H9 (cell line): ENCODE data around the gene DNAAF5. TPM values are rescaled to one million over a fixed set of nuclear protein-coding genes. Genes with fewer than 3 reads are reported as not detected.

Experiments used
- DNase-seq: peaks from one replicate; pipeline ENCODE4 v3.0.0-alpha.2; 2017
- H2AFZ ChIP-seq: one replicate; pipeline ENCODE4 v1.6.1; 2013; ENCODE audit warnings: mild to moderate bottlenecking, low read length, control low read depth, moderate library complexity
- H2AK5ac ChIP-seq: 2 replicates; pipeline ENCODE4 v1.6.1; 2013; ENCODE audit warnings: low read length, control low read depth, mixed read lengths; ENCODE audit not compliant: insufficient read length
- H2BK120ac ChIP-seq: one replicate; pipeline ENCODE4 v1.6.1; 2013; ENCODE audit warnings: low read depth, mild to moderate bottlenecking, low read length, control low read depth, inconsistent platforms; ENCODE audit not compliant: poor library complexity, severe bottlenecking
- H2BK12ac ChIP-seq: 2 replicates; pipeline ENCODE4 v1.6.1; 2013; ENCODE audit warnings: low read length, control low read depth, mixed read lengths, low read depth; ENCODE audit not compliant: insufficient read length
- H2BK15ac ChIP-seq: 2 replicates; pipeline ENCODE4 v1.6.1; 2013; ENCODE audit warnings: low read depth, low read length, control low read depth
- H2BK20ac ChIP-seq: one replicate; pipeline ENCODE4 v1.6.1; 2013; ENCODE audit warnings: low read depth, mild to moderate bottlenecking, low read length, control low read depth, inconsistent platforms; ENCODE audit not compliant: poor library complexity, severe bottlenecking
- H2BK5ac ChIP-seq: 2 replicates; pipeline ENCODE4 v1.6.1; 2013; ENCODE audit warnings: low read length, control low read depth, mixed read lengths; ENCODE audit not compliant: insufficient read length
- H3K14ac ChIP-seq: 2 replicates; pipeline ENCODE4 v1.6.1; 2013; ENCODE audit warnings: low read length, control low read depth; ENCODE audit not compliant: insufficient read depth
- H3K18ac ChIP-seq: 2 replicates; pipeline ENCODE4 v1.6.1; 2013; ENCODE audit warnings: low read depth, mild to moderate bottlenecking, mixed read lengths, low read length, control low read depth; ENCODE audit not compliant: insufficient read length
- H3K23ac ChIP-seq: 2 replicates; pipeline ENCODE4 v1.6.1; 2013; ENCODE audit warnings: low read length, control low read depth, mixed read lengths, low read depth; ENCODE audit not compliant: insufficient read length
- H3K23me2 ChIP-seq: 2 replicates; pipeline ENCODE4 v1.6.1; 2013; ENCODE audit warnings: low read depth, mild to moderate bottlenecking, mixed read lengths, low read length, control low read depth; ENCODE audit not compliant: insufficient read length, poor library complexity, severe bottlenecking
- H3K27ac ChIP-seq: 2 replicates; pipeline ENCODE4 v1.5.1; 2013; ENCODE audit warnings: low read length, control low read depth, mixed read lengths, low read depth; ENCODE audit not compliant: insufficient read length
- H3K27me3 ChIP-seq: 2 replicates; pipeline ENCODE4 v1.6.1; 2013; ENCODE audit warnings: low read length, control low read depth, inconsistent platforms; ENCODE audit not compliant: insufficient read depth
- H3K4ac ChIP-seq: 2 replicates; pipeline ENCODE4 v1.6.1; 2013; ENCODE audit warnings: low read depth, mild to moderate bottlenecking, control low read depth, inconsistent platforms, low read length, moderate library complexity
- H3K4me1 ChIP-seq: 2 replicates; pipeline ENCODE4 v1.6.1; 2013; ENCODE audit warnings: low read length, control low read depth, inconsistent platforms; ENCODE audit not compliant: insufficient read depth
- H3K4me2 ChIP-seq: 2 replicates; pipeline ENCODE4 v1.6.1; 2013; ENCODE audit warnings: low read length, control low read depth, mixed read lengths; ENCODE audit not compliant: insufficient read length, insufficient read depth
- H3K56ac ChIP-seq: 2 replicates; pipeline ENCODE4 v1.6.1; 2013; ENCODE audit warnings: low read depth, mild to moderate bottlenecking, mixed read lengths, low read length, control low read depth; ENCODE audit not compliant: insufficient read length
- H3K79me1 ChIP-seq: 2 replicates; pipeline ENCODE4 v1.6.1; 2013; ENCODE audit warnings: low read depth, mild to moderate bottlenecking, moderate library complexity, low read length, control low read depth, inconsistent platforms; ENCODE audit not compliant: insufficient read depth, poor library complexity, severe bottlenecking
- H3K79me2 ChIP-seq: 2 replicates; pipeline ENCODE4 v1.6.1; 2013; ENCODE audit warnings: low read length, control low read depth, inconsistent platforms; ENCODE audit not compliant: insufficient read depth
- H3K9ac ChIP-seq: 2 replicates; pipeline ENCODE4 v1.6.1; 2013; ENCODE audit warnings: low read length, control low read depth, mixed read lengths; ENCODE audit not compliant: insufficient read length; ENCODE audit errors: extremely low read depth
- H3K9me3 ChIP-seq: one replicate; pipeline ENCODE4 v1.6.1; 2013; ENCODE audit warnings: low read depth, low read length, inconsistent platforms; ENCODE audit not compliant: control insufficient read depth
- H3T11ph ChIP-seq: one replicate; pipeline ENCODE4 v1.6.1; 2013; ENCODE audit warnings: mild to moderate bottlenecking, low read length, control low read depth, inconsistent platforms
- H4K20me1 ChIP-seq: one replicate; pipeline ENCODE4 v1.6.1; 2013; ENCODE audit not compliant: control insufficient read depth, insufficient read length, insufficient read depth
- H4K5ac ChIP-seq: 2 replicates; pipeline ENCODE4 v1.6.1; 2013; ENCODE audit warnings: low read depth, mild to moderate bottlenecking, mixed read lengths, low read length, control low read depth; ENCODE audit not compliant: insufficient read length
- H4K8ac ChIP-seq: replicated peaks from 2 replicates; pipeline ENCODE4 v1.6.1; 2013; ENCODE audit warnings: low read length, control low read depth, mixed read lengths, low read depth; ENCODE audit not compliant: insufficient read length
- H4K91ac ChIP-seq: 2 replicates; pipeline ENCODE4 v1.6.1; 2013; ENCODE audit warnings: low read depth, mild to moderate bottlenecking, moderate library complexity, mixed read lengths, low read length, control low read depth; ENCODE audit not compliant: insufficient read length
- H3K27ac Mint-ChIP-seq, 3 experiments: 2 replicates in 2 of 3; 3 replicates in 1 of 3; pipeline ENCODE4 v1.8.0; 2020 to 2021; ENCODE audit warnings: mixed read lengths in 3 of 3, mild to moderate bottlenecking in 1 of 3, moderate library complexity in 1 of 3
- H3K27me3 Mint-ChIP-seq: 2 replicates; pipeline ENCODE4 v1.8.0; 2021; ENCODE audit warnings: low read depth, mild to moderate bottlenecking, moderate library complexity, mixed read lengths
- H3K36me3 Mint-ChIP-seq, 3 experiments: 2 replicates in 2 of 3; 3 replicates in 1 of 3; pipeline ENCODE4 v1.8.0; 2020 to 2021; ENCODE audit warnings: low read depth in 3 of 3, mixed read lengths in 3 of 3; ENCODE audit not compliant: insufficient read depth in 1 of 3
- H3K4me1 Mint-ChIP-seq, 2 experiments: 2 replicates each; pipeline ENCODE4 v1.8.0; 2020; ENCODE audit warnings: mixed read lengths in 2 of 2
- H3K4me3 Mint-ChIP-seq, 2 experiments: 2 replicates in 1 of 2; 3 replicates in 1 of 2; pipeline ENCODE4 v1.8.0; 2020 to 2021; ENCODE audit warnings: mild to moderate bottlenecking in 2 of 2, mixed read lengths in 2 of 2, moderate library complexity in 1 of 2
- H3K9me3 Mint-ChIP-seq, 2 experiments: 2 replicates in 1 of 2; 3 replicates in 1 of 2; pipeline ENCODE4 v1.8.0; 2020; ENCODE audit warnings: mild to moderate bottlenecking in 2 of 2, mixed read lengths in 2 of 2, moderate library complexity in 1 of 2
- WGBS: extraction: QIAGEN DNeasy Blood & Tissue Kit; methylation state at CpG from one replicate; pipeline ENCODE4 v1.1.7; 2013; ENCODE audit warnings: missing lambda C conversion rate, low lambda C conversion rate, mixed read lengths; ENCODE audit not compliant: insufficient read length; ENCODE audit errors: extremely low coverage; 5-methylcytosine and 5-hydroxymethylcytosine counted together
- total RNA-seq: library from RNA; stranded (reverse); gene quantifications from 2 replicates; pipeline ENCODE4 v1.2.1, GENCODE V29; 2021
- TF ChIP-seq, protein P1 (sequence below): fragments of 200-600 bp; sonication (generic); conservative IDR thresholded peaks from 3 replicates; pipeline ENCODE4 v1.8.0; 2021; ENCODE audit warnings: antibody characterized with exemption, mild to moderate bottlenecking

DNAAF5 gene
- total RNA-seq, 1 experiment from 2014 or later: 43.5 TPM

DNA sequence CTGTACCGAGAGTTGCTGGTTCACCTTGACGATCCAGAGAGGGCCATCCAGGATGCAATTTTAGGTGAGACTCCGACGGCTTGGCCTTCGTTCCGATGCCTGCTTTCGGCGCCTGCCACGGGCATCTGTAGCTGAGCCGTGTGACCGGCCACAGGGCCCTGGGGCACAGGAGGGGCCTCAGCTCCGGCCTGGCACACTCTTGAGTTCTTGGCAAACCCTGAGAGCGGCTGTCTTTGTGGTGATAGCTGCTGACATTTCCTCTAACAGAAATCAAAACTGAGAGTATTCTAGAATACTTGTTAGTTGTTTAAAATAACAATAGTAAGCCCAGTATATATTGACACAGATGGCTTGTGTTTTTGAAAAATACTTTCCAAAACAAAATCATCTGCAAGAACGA, 53.6 kb downstream of the DNAAF5 start:
- TF ChIP-seq, protein P1, sequence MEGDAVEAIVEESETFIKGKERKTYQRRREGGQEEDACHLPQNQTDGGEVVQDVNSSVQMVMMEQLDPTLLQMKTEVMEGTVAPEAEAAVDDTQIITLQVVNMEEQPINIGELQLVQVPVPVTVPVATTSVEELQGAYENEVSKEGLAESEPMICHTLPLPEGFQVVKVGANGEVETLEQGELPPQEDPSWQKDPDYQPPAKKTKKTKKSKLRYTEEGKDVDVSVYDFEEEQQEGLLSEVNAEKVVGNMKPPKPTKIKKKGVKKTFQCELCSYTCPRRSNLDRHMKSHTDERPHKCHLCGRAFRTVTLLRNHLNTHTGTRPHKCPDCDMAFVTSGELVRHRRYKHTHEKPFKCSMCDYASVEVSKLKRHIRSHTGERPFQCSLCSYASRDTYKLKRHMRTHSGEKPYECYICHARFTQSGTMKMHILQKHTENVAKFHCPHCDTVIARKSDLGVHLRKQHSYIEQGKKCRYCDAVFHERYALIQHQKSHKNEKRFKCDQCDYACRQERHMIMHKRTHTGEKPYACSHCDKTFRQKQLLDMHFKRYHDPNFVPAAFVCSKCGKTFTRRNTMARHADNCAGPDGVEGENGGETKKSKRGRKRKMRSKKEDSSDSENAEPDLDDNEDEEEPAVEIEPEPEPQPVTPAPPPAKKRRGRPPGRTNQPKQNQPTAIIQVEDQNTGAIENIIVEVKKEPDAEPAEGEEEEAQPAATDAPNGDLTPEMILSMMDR: no peak
- H3K9ac ChIP-seq: no peak overlapping the region
- no peak overlapping the region for H2BK20ac ChIP-seq
- H2BK15ac ChIP-seq: no peak overlapping the region
- H3K4ac ChIP-seq: no peak overlapping the region
- H3K79me2 ChIP-seq: no peaks in the 10 kb centered on the region
- Mint-ChIP-seq H3K36me3 (peaks cover 42 to 77% (median 77%) of the 10 kb centered on the region in 3 experiments; a peak in 6 of 7 replicates), H3K4me3 (no peak overlapping the region), H3K9me3 (no peaks in the 10 kb centered on the region), H3K4me1 (no peaks in the 10 kb centered on the region), H3K27me3 (no peaks in the 10 kb centered on the region; the same call in 1 of the 2 replicates), H3K27ac (no peak overlapping the region)
- H3K14ac ChIP-seq: no peak overlapping the region
- H4K20me1 ChIP-seq: no peaks in the 10 kb centered on the region
- no CpG with 5 or more reads among the region's 14 CpGs for WGBS
- no peak overlapping the region for H3K56ac ChIP-seq
- no peak overlapping the region for H4K91ac ChIP-seq
- H2AK5ac ChIP-seq: no peak overlapping the region
- no peak for DNase-seq
- no peaks in the 10 kb centered on the region for H3K27me3 ChIP-seq
- H3K4me1 ChIP-seq: no peaks in the 10 kb centered on the region
- H3K4me2 ChIP-seq: no peak overlapping the region
- H3K79me1 ChIP-seq: no peaks in the 10 kb centered on the region
- no peaks in the 10 kb centered on the region for H3K9me3 ChIP-seq
- H2BK120ac ChIP-seq: no peak overlapping the region
- no peak overlapping the region for H2BK5ac ChIP-seq
- H2AFZ ChIP-seq: no peak overlapping the region
- H3K18ac ChIP-seq: no peak overlapping the region
- no peak overlapping the region for H4K5ac ChIP-seq
- H3K27ac ChIP-seq: no peak overlapping the region
- H3K23me2 ChIP-seq: no peaks in the 10 kb centered on the region
- no peak overlapping the region for H4K8ac ChIP-seq
- no peak overlapping the region for H3K23ac ChIP-seq
- H3T11ph ChIP-seq: no peak overlapping the region
- H2BK12ac ChIP-seq: no peak overlapping the region
